Stimulated activated CD4-positive, alpha-beta T cell treated with anti-CD3 and anti-CD28 coated beads, TNF-alpha, amount 100 ng/mL, for 24 hours (primary cell): ENCODE data around the gene PACS1.
"Not testable (repeated sequence)": the region's sequence is repeated elsewhere in the genome, so short reads cannot be mapped to it uniquely, and the experiment has no call there.

Experiments used
- DNase-seq, 3 experiments: peaks; one replicate each; pipeline ENCODE4 v3.0.0-alpha.2; 2020; ENCODE audit warnings: low read depth in 3 of 3

Gene PACS1

GRCh38 chr11:66111158-66111557, 41.1 kb downstream of the PACS1 start:
- DNase-seq, result no peak

- DNase-seq, result no peak
Observed at GRCh38 chr11:66112041-66112491, 42.0 kb downstream of the PACS1 start.

GRCh38 chr11:66112601-66113499, 42.8 kb downstream of the PACS1 start:
- no peak for DNase-seq

GRCh38 chr11:66114957-66115356, 44.9 kb downstream of the PACS1 start:
- not testable (repeated sequence) for DNase-seq

GRCh38 chr11:66115638-66116301, 45.7 kb downstream of the PACS1 start:
- DNase-seq, result no peak

- no peak for DNase-seq
Observed at GRCh38 chr11:66116576-66117361, 46.7 kb downstream of the PACS1 start.

- no peak for DNase-seq
Observed at GRCh38 chr11:66118847-66119246, 48.8 kb downstream of the PACS1 start.

- no peak for DNase-seq
Observed at GRCh38 chr11:66119348-66120133, 49.5 kb downstream of the PACS1 start.

- DNase-seq, result no peak
Observed at GRCh38 chr11:66121466-66121865, 51.4 kb downstream of the PACS1 start.

- no peak for DNase-seq
Observed at GRCh38 chr11:66123902-66124301, 53.8 kb downstream of the PACS1 start.

- DNase-seq, result no peak
Observed at GRCh38 chr11:66124564-66124963, 54.5 kb downstream of the PACS1 start.

GRCh38 chr11:66126064-66126463, 56.0 kb downstream of the PACS1 start:
- DNase-seq, result peak in 1 of 3 experiments; percentile 31

GRCh38 chr11:66126808-66127555, 56.9 kb downstream of the PACS1 start:
- DNase-seq, result peak; percentile 39 to 59 (median 40)

GRCh38 chr11:66130978-66131377, 60.9 kb downstream of the PACS1 start:
- no peak for DNase-seq

GRCh38 chr11:66131937-66132632, 62.0 kb downstream of the PACS1 start:
- DNase-seq, result no peak

- no peak for DNase-seq
Observed at GRCh38 chr11:66133216-66133775, 63.2 kb downstream of the PACS1 start.

- no peak for DNase-seq
Observed at GRCh38 chr11:66136752-66137123, 66.7 kb downstream of the PACS1 start.

- no peak for DNase-seq
Observed at GRCh38 chr11:66139817-66140404, 69.8 kb downstream of the PACS1 start.
